ENCODE measurements around the gene TMEM187.
A peak's percentile ranks its signal among the peaks of the same experiment; 100 is the strongest.

Gene TMEM187

GRCh38 chrX:153926858-153927671, 45.5 kb upstream of the TMEM187 start:
- TF ChIP-seq ZFX (IDR thresholded peaks at IDR 0.05), result no peak
- TF ChIP-seq, protein P1, sequence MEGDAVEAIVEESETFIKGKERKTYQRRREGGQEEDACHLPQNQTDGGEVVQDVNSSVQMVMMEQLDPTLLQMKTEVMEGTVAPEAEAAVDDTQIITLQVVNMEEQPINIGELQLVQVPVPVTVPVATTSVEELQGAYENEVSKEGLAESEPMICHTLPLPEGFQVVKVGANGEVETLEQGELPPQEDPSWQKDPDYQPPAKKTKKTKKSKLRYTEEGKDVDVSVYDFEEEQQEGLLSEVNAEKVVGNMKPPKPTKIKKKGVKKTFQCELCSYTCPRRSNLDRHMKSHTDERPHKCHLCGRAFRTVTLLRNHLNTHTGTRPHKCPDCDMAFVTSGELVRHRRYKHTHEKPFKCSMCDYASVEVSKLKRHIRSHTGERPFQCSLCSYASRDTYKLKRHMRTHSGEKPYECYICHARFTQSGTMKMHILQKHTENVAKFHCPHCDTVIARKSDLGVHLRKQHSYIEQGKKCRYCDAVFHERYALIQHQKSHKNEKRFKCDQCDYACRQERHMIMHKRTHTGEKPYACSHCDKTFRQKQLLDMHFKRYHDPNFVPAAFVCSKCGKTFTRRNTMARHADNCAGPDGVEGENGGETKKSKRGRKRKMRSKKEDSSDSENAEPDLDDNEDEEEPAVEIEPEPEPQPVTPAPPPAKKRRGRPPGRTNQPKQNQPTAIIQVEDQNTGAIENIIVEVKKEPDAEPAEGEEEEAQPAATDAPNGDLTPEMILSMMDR (conservative IDR thresholded peaks at IDR 0.05), result no peak
- H3K27ac ChIP-seq, result peak overlapping the region; percentile 92

GRCh38 chrX:153927672-153927921, 45.0 kb upstream of the TMEM187 start:
- no peak for TF ChIP-seq ZFX (IDR thresholded peaks at IDR 0.05)
- TF ChIP-seq, protein P1 (conservative IDR thresholded peaks at IDR 0.05), result no peak

DNA sequence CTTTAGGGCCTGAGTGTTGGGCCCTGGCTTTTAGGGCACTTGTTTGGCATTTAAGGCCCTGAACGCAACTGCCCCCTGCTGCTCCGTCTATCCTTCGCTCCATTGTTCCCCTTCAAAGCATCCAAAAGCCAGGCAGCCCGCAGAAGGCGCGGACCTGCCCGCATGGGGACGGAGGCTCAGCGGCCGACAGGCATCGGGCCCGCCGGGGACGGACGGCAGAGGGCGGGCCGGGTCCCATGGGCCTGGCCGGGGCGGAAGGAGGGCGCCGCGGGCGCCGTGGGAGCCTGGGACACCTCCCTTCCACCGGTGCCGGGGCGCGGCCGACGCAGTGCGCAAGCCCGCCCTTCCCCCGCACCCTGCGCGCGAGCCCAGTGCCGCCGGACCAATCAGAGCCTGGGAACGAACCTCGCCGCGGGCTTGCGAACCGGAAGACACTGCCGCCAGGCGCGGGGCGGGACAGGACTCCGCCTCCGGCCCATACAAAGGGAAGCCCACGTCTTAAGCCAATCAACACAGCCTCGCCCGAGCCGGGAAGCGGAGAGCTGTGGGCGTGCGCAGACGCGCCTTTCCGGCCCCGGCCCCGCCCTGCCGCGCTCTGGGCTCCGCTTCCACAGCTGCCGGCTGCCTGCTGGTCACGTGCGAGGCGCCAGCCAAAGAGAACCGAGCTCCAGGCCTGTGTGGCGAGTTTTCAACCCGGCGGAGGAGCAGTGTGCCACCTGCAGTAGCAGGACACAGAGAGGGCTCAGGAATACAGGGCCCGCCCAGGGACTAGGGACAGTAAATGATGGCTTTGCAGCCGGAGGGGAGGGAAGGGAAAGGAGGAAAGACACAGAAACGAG, 44.4 kb upstream of the TMEM187 start:
- peak overlapping the region; percentile 92 for H3K27ac ChIP-seq
- TF ChIP-seq, protein P1 (conservative IDR thresholded peaks at IDR 0.05), result peak; percentile 29
- peak; percentile 50 for TF ChIP-seq ZFX (IDR thresholded peaks at IDR 0.05)

More at GRCh38 chrX:153927672-153927921, 45.0 kb upstream of the TMEM187 start:
- peak overlapping the region; percentile 92 for H3K27ac ChIP-seq

DNA sequence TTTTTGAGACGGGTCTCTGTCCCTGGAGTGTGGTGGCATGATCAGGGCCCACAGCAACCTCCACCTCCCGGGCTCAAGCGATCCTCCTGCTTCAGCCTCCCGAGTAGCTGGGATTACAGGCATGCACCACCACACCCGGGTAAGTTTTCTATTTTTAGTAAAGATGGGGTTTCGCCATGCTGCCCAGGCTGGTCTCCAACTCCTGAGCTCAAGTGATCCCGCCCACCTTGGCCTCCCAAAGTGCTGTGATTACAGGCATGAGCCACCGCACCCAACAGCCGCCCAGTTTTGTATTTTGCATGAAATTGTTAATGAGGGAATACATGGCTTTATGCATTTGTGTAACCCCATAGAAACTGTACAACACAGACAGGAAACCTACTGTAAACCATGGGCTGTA, 43.7 kb upstream of the TMEM187 start:
- no peak for TF ChIP-seq ZFX (IDR thresholded peaks at IDR 0.05)
- TF ChIP-seq, protein P1 (conservative IDR thresholded peaks at IDR 0.05), result no peak
- peak overlapping the region; percentile 92 for H3K27ac ChIP-seq

GRCh38 chrX:153929576-153929975, 43.0 kb upstream of the TMEM187 start:
- peak overlapping the region; percentile 92 for H3K27ac ChIP-seq
- TF ChIP-seq, protein P1 (conservative IDR thresholded peaks at IDR 0.05), result no peak
- no peak for TF ChIP-seq ZFX (IDR thresholded peaks at IDR 0.05)

- H3K27ac ChIP-seq, result peak overlapping the region; percentile 92
Measured at GRCh38 chrX:153930011-153930910, 42.3 kb upstream of the TMEM187 start.

More at GRCh38 chrX:153930011-153930910, 42.3 kb upstream of the TMEM187 start:
- TF ChIP-seq, protein P1 (conservative IDR thresholded peaks at IDR 0.05), result no peak
- no peak for TF ChIP-seq ZFX (IDR thresholded peaks at IDR 0.05)
